ENCODE measurements around the gene PSMC4. TPM values are rescaled to one million over a fixed set of nuclear protein-coding genes. Genes with fewer than 3 reads are reported as not detected.

PSMC4 gene
- total RNA-seq, 4 donors from 2014 or later = 68.9 to 91.4 (median 89.2) TPM

GRCh38 chr19:39970425-39970674 is 615 bp upstream of the PSMC4 start:
- Histone ChIP-seq H3K27me3 (no peaks in the 10 kb centered on the region), H3K27ac (replicated peaks in 1 of 4) (peak overlapping the region; percentile 86 to 91 (median 88)), H3K4me3 (peak overlapping the region; percentile 82 to 88 (median 84)), H3K36me3 (peaks cover 19 to 34% (median 33%) of the 10 kb centered on the region in 4 donors), H3K9me3 (no peaks in the 10 kb centered on the region), H3K4me1 (peaks cover 17 to 33% (median 28%) of the 10 kb centered on the region in 4 donors)
- no peak for DNase-seq (ENCODE audit: extremely low spot score)
- intact Hi-C loops (cut with DNase I) = no loop called here
- TF ChIP-seq CTCF (IDR thresholded peaks at IDR 0.05) (no peak), POLR2AphosphoS5 (IDR thresholded peaks at IDR 0.05) (no peak), EP300 (IDR thresholded peaks at IDR 0.05) (no peak), POLR2A (IDR thresholded peaks at IDR 0.05; ENCODE audit: low read depth) (no peak)
- 7% methylated on average over 5 of the region's 11 CpGs for WGBS

- WGBS = 2% methylated on average over 19 of the region's 21 CpGs
- Histone ChIP-seq H3K36me3 (peaks cover 25 to 45% (median 41%) of the 10 kb centered on the region in 4 donors), H3K27ac (replicated peaks in 1 of 4) (peak overlapping the region; percentile 80 to 91 (median 88)), H3K9me3 (no peaks in the 10 kb centered on the region), H3K4me3 (peak overlapping the region; percentile 82 to 88 (median 84)), H3K4me1 (peaks cover 17 to 33% (median 28%) of the 10 kb centered on the region in 4 donors), H3K27me3 (no peaks in the 10 kb centered on the region)
- no peak for DNase-seq (ENCODE audit: extremely low spot score)
- TF ChIP-seq POLR2AphosphoS5 (IDR thresholded peaks at IDR 0.05) (no peak), POLR2A (IDR thresholded peaks at IDR 0.05; ENCODE audit: low read depth) (no peak), CTCF (IDR thresholded peaks at IDR 0.05) (no peak), EP300 (IDR thresholded peaks at IDR 0.05) (no peak)
- intact Hi-C loops (cut with DNase I) = no loop called here
Observed at GRCh38 chr19:39971380-39972035, 543 bp downstream of the PSMC4 start.

- H3K4me1 ChIP-seq = peaks cover 17 to 29% (median 26%) of the 10 kb centered on the region in 4 donors
- TF ChIP-seq POLR2A (IDR thresholded peaks at IDR 0.05; ENCODE audit: low read depth) (no peak), CTCF (IDR thresholded peaks at IDR 0.05) (no peak), EP300 (IDR thresholded peaks at IDR 0.05) (no peak), POLR2AphosphoS5 (IDR thresholded peaks at IDR 0.05) (no peak)
- WGBS = 84% methylated on average over 24 of the region's 24 CpGs
- no peak for DNase-seq (ENCODE audit: extremely low spot score)
- intact Hi-C loops (cut with DNase I) = no loop called here
- H3K36me3 ChIP-seq = peaks cover 39 to 75% (median 71%) of the 10 kb centered on the region in 4 donors
- H3K9me3 ChIP-seq = no peaks in the 10 kb centered on the region
- no peaks in the 10 kb centered on the region for H3K27me3 ChIP-seq
- H3K4me3 ChIP-seq = no peak overlapping the region
- no peak overlapping the region for H3K27ac ChIP-seq (replicated peaks in 1 of 4)
Observed at GRCh38 chr19:39974377-39975155, 3.6 kb downstream of the PSMC4 start.

GRCh38 chr19:39982883-39983282 is 11.9 kb downstream of the PSMC4 start:
- WGBS = 100% methylated on average over 1 of the region's 1 CpG
- Histone ChIP-seq H3K27ac (replicated peaks in 1 of 4) (no peak overlapping the region), H3K36me3 (peaks cover 27 to 59% (median 47%) of the 10 kb centered on the region in 4 donors), H3K4me1 (no peaks in the 10 kb centered on the region), H3K4me3 (no peak overlapping the region), H3K27me3 (no peaks in the 10 kb centered on the region), H3K9me3 (peaks cover 0 to 31% (median 14%) of the 10 kb centered on the region in 4 donors)
- DNase-seq (ENCODE audit: extremely low spot score) = no peak
- TF ChIP-seq EP300 (IDR thresholded peaks at IDR 0.05) (no peak), POLR2AphosphoS5 (IDR thresholded peaks at IDR 0.05) (no peak), POLR2A (IDR thresholded peaks at IDR 0.05; ENCODE audit: low read depth) (no peak), CTCF (IDR thresholded peaks at IDR 0.05) (no peak)
- intact Hi-C loops (cut with DNase I) = no loop called here
